MCF 10A (cell line): ENCODE measurements around the gene YBX1. TPM values are rescaled to one million over a fixed set of nuclear protein-coding genes. Genes with fewer than 3 reads are reported as not detected.

Experiments used
- BruUV-seq: library from RNA; stranded (reverse); fragments of 400-500 nt; replicated peaks from 2 replicates; lab custom pipeline; 2021; lab: Mats Ljungman, UMichigan
- CTCF ChIA-PET: fragments of 300-600 bp; sonication (Branson Sonifier 250); formaldehyde crosslinking; extraction: SDS; loops from one replicate; lab custom pipeline; 2021; ENCODE audit warnings: antibody characterized with exemption, inconsistent platforms; lab: Yijun Ruan, JAX
- POLR2A ChIA-PET: fragments of 300-600, 350-650 bp; sonication (Branson Sonifier 250); formaldehyde crosslinking; extraction: SDS; loops from one replicate; lab custom pipeline; 2020; ENCODE audit warnings: antibody characterized with exemption, inconsistent platforms; lab: Yijun Ruan, JAX
- DNase-seq: peaks from one replicate; pipeline ENCODE4 v3.0.0-alpha.2; 2018; ENCODE audit not compliant: unreplicated experiment
- H3K27ac Mint-ChIP-seq: one replicate; pipeline ENCODE4 v1.8.0; 2022; ENCODE audit warnings: mild to moderate bottlenecking, low read depth, mixed read lengths; ENCODE audit not compliant: unreplicated experiment
- H3K27me3 Mint-ChIP-seq: one replicate; pipeline ENCODE4 v1.8.0; 2022; ENCODE audit warnings: mixed read lengths; ENCODE audit not compliant: insufficient read depth, unreplicated experiment
- H3K36me3 Mint-ChIP-seq: one replicate; pipeline ENCODE4 v1.8.0; 2022; ENCODE audit warnings: mild to moderate bottlenecking, moderate library complexity, mixed read lengths; ENCODE audit not compliant: insufficient read depth, unreplicated experiment
- H3K4me1 Mint-ChIP-seq: one replicate; pipeline ENCODE4 v1.8.0; 2022; ENCODE audit warnings: mixed read lengths; ENCODE audit not compliant: insufficient read depth, unreplicated experiment
- H3K4me3 Mint-ChIP-seq: one replicate; pipeline ENCODE4 v1.8.0; 2022; ENCODE audit warnings: mild to moderate bottlenecking, moderate library complexity, mixed read lengths; ENCODE audit not compliant: unreplicated experiment
- H3K9me3 Mint-ChIP-seq: one replicate; pipeline ENCODE4 v1.8.0; 2022; ENCODE audit warnings: mixed read lengths; ENCODE audit not compliant: unreplicated experiment
- CTCF ChIP-seq: fragments of 200-600 bp; IDR thresholded peaks from one replicate; pipeline ENCODE4 v1.8.0; 2022; ENCODE audit warnings: antibody characterized with exemption, mild to moderate bottlenecking; ENCODE audit not compliant: unreplicated experiment
- intact Hi-C: fragments of 100-400 bp; cut with micrococcal nuclease; formaldehyde crosslinking; loops from 2 replicates; pipeline ENCODE4 v1.14.1; 2022
- total RNA-seq: library from RNA; stranded (reverse); gene quantifications from 2 replicates; pipeline ENCODE4 v1.2.3, GENCODE V29; 2022

Gene YBX1
- total RNA-seq, 1 experiment from 2014 or later = 1,200 TPM

GRCh38 chr1:42737986-42738677, 55.9 kb downstream of the YBX1 start:
- ChIA-PET CTCF (interaction anchor here (0.7 to 0.9 kb wide), 2 partner anchors 52 to 57 kb away, joined by 3 read pairs; no protein-coding TSS in a partner anchor), POLR2A (interaction anchor here (0.9 to 1.1 kb wide), 2 partner anchors 8 to 28 kb away, joined by 3 to 5 read pairs; no protein-coding TSS in a partner anchor)
- intact Hi-C loops = loop anchor here (10.0 kb wide), 1 partner anchor 593 kb away; no protein-coding TSS in a partner anchor
- Mint-ChIP-seq H3K27me3 (no peaks in the 10 kb centered on the region), H3K36me3 (no peaks in the 10 kb centered on the region), H3K27ac (no peak overlapping the region), H3K9me3 (no peaks in the 10 kb centered on the region), H3K4me3 (no peak overlapping the region), H3K4me1 (peaks cover 9% of the 10 kb centered on the region)
- no peak for DNase-seq
- TF ChIP-seq CTCF = no peak
- no TSS peak for BruUV-seq

GRCh38 chr1:42738678-42739226, 56.5 kb downstream of the YBX1 start:
- TF ChIP-seq CTCF = no peak

GRCh38 chr1:42739753-42740700, 57.8 kb downstream of the YBX1 start, which contains the start of gene CLDN19:
Gene CLDN19, minus strand, starts transcription at chr1:42740236. Its CDS starts 173 bp downstream, at chr1:42740063.
- no peaks in the 10 kb centered on the region for H3K9me3 Mint-ChIP-seq
- ChIA-PET POLR2A (interaction anchor here (0.7 to 1.4 kb wide), 4 partner anchors 10 to 206 kb away, joined by 3 to 4 read pairs (median 4); partner anchors contain the start of gene YBX1), CTCF (interaction anchor here (1.5 kb wide), 1 partner anchor 13 kb away, joined by 4 read pairs; no protein-coding TSS in a partner anchor)
- no peak for DNase-seq
- no peaks in the 10 kb centered on the region for H3K27me3 Mint-ChIP-seq
- no TSS peak for BruUV-seq
- TF ChIP-seq CTCF = no peak
- intact Hi-C loops = loop anchor here (10.0 kb wide), 1 partner anchor 595 kb away; no protein-coding TSS in a partner anchor
- H3K4me3 Mint-ChIP-seq = no peak within 1 kb of the TSS
- H3K36me3 Mint-ChIP-seq = no peaks in the 10 kb centered on the region
- H3K4me1 Mint-ChIP-seq = peaks cover 17% of the 10 kb centered on the region
- H3K27ac Mint-ChIP-seq = no peak within 1 kb of the TSS

More at GRCh38 chr1:42738678-42739226, 56.5 kb downstream of the YBX1 start:
- CTCF ChIA-PET = no interaction called here
- H3K4me3 Mint-ChIP-seq = no peak overlapping the region
- intact Hi-C loops = loop anchor here (10.0 kb wide), 1 partner anchor 594 kb away; no protein-coding TSS in a partner anchor
- H3K36me3 Mint-ChIP-seq = no peaks in the 10 kb centered on the region
- BruUV-seq = no TSS peak
- peaks cover 15% of the 10 kb centered on the region for H3K4me1 Mint-ChIP-seq
- DNase-seq = no peak
- POLR2A ChIA-PET = no interaction called here
- no peaks in the 10 kb centered on the region for H3K9me3 Mint-ChIP-seq
- H3K27ac Mint-ChIP-seq = no peak overlapping the region
- no peaks in the 10 kb centered on the region for H3K27me3 Mint-ChIP-seq
